Thoracic aorta (tissue), 2 donors: Measurements from ENCODE around the gene CCL15. TPM values are rescaled to one million over a fixed set of nuclear protein-coding genes. Genes with fewer than 3 reads are reported as not detected.

Source experiments
- ATAC-seq: fragments of 150-250 bp; one replicate; pipeline ENCODE4 v1.8.0; 2017; ENCODE audit warnings: low read depth; ENCODE audit not compliant: insufficient number of reproducible peaks, low FRiP score
- DNase-seq: peaks from one replicate; pipeline ENCODE4 v3.0.0-alpha.2; 2020; ENCODE audit warnings: low spot score
- H3K27ac ChIP-seq, 2 donors: fragments of 200-600 bp; sonication (generic); 1 replicate in 1 of 2; 2 replicates in 1 of 2; pipeline ENCODE4 v1.5.1; 2016; ENCODE audit warnings: mild to moderate bottlenecking in 2 of 2, moderate library complexity in 2 of 2
- H3K27me3 ChIP-seq: fragments of 200-600 bp; sonication (generic); replicated peaks from 2 replicates; pipeline ENCODE4 v1.6.0; 2016; ENCODE audit warnings: mild to moderate bottlenecking; ENCODE audit not compliant: insufficient read depth
- H3K36me3 ChIP-seq: fragments of 200-600 bp; sonication (generic); one replicate; pipeline ENCODE4 v1.5.1; 2016
- H3K4me1 ChIP-seq, 2 donors: fragments of 200-600 bp; sonication (generic); 1 replicate in 1 of 2; 2 replicates in 1 of 2; pipeline versions ENCODE4 v1.5.1 to v1.6.0; 2016; ENCODE audit warnings: low read depth in 2 of 2, mild to moderate bottlenecking in 1 of 2; ENCODE audit not compliant: control insufficient read depth in 1 of 2
- H3K4me3 ChIP-seq: fragments of 200-600 bp; sonication (generic); 2 replicates; pipeline ENCODE4 v1.5.1; 2016; ENCODE audit warnings: mild to moderate bottlenecking
- H3K9me3 ChIP-seq: fragments of 200-600 bp; sonication (generic); 2 replicates; pipeline ENCODE4 v1.5.1; 2016
- total RNA-seq, 2 donors: library from RNA; depleted of rRNA; stranded (reverse); fragments of >200 nt; gene quantifications; one replicate each; pipeline versions ENCODE4 v1.1.0 to v1.2.3, GENCODE V29; 2016
- TF ChIP-seq, protein P1 (sequence below): fragments of 200-600 bp; sonication (generic); IDR thresholded peaks from one replicate; pipeline ENCODE4 v1.5.1; 2019; ENCODE audit warnings: antibody characterized with exemption

CCL15 gene
- total RNA-seq, 2 donors from 2014 or later: not detected

DNA sequence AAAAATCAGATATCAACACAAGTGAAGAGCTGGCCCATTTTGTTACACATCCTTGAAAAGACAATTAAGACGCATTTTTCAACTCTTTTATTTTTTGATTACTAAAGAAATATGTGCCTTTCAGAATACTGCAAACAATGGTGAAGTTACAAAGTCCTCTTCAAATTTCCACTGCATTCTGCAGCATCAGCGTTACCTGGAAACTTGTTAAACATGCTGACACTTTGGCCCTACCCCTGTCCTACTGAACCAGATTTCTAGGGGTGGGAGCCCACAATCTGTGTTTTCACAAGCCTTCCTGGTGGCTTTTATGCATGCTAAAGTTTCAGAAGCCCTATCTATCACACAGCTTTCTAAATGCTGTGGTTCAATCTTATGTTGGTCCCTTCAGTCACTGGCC is 10.3 kb downstream of the CCL15 start:
- Histone ChIP-seq H3K9me3 (peaks cover 3% of the 10 kb centered on the region), H3K36me3 (no peaks in the 10 kb centered on the region), H3K4me3 (no peak overlapping the region), H3K27me3 (no peaks in the 10 kb centered on the region), H3K27ac (no peak overlapping the region), H3K4me1 (no peaks in the 10 kb centered on the region)
- no peak for ATAC-seq
- TF ChIP-seq, protein P1, sequence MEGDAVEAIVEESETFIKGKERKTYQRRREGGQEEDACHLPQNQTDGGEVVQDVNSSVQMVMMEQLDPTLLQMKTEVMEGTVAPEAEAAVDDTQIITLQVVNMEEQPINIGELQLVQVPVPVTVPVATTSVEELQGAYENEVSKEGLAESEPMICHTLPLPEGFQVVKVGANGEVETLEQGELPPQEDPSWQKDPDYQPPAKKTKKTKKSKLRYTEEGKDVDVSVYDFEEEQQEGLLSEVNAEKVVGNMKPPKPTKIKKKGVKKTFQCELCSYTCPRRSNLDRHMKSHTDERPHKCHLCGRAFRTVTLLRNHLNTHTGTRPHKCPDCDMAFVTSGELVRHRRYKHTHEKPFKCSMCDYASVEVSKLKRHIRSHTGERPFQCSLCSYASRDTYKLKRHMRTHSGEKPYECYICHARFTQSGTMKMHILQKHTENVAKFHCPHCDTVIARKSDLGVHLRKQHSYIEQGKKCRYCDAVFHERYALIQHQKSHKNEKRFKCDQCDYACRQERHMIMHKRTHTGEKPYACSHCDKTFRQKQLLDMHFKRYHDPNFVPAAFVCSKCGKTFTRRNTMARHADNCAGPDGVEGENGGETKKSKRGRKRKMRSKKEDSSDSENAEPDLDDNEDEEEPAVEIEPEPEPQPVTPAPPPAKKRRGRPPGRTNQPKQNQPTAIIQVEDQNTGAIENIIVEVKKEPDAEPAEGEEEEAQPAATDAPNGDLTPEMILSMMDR: no peak
- DNase-seq: no peak

GRCh38 chr17:35988164-35988563 is 13.2 kb downstream of the CCL15 start:
- Histone ChIP-seq H3K27ac (no peak overlapping the region), H3K27me3 (no peaks in the 10 kb centered on the region), H3K4me1 (no peaks in the 10 kb centered on the region), H3K36me3 (no peaks in the 10 kb centered on the region), H3K9me3 (no peaks in the 10 kb centered on the region), H3K4me3 (no peak overlapping the region)
- ATAC-seq: no peak
- TF ChIP-seq, protein P1: no peak
- DNase-seq: no peak

- Histone ChIP-seq H3K4me3 (no peak within 1 kb of the TSS), H3K27me3 (no peaks in the 10 kb centered on the region), H3K4me1 (no peaks in the 10 kb centered on the region), H3K9me3 (no peaks in the 10 kb centered on the region), H3K27ac (no peak within 1 kb of the TSS), H3K36me3 (no peaks in the 10 kb centered on the region)
- TF ChIP-seq, protein P1: no peak
- ATAC-seq (no peak), DNase-seq (no peak)
These were observed 14.7 kb downstream of the CCL15 start, which contains the start of gene CCL14 for GRCh38 chr17:35986643-35987042. CCL14 (minus strand) TSS chr17:35986729; CDS start chr17:35986649, 80 bp downstream.

- DNase-seq: no peak
- no peak overlapping the region for H3K27ac ChIP-seq
- no peak for ATAC-seq
- H3K27me3 ChIP-seq: no peaks in the 10 kb centered on the region
- TF ChIP-seq, protein P1: no peak
- no peak overlapping the region for H3K4me3 ChIP-seq
- H3K4me1 ChIP-seq: no peaks in the 10 kb centered on the region
- no peaks in the 10 kb centered on the region for H3K9me3 ChIP-seq
- H3K36me3 ChIP-seq: no peaks in the 10 kb centered on the region
These were observed 17.2 kb downstream of the CCL15 start for GRCh38 chr17:35984140-35984539.

GRCh38 chr17:35982409-35983191 is 18.8 kb downstream of the CCL15 start:
- Histone ChIP-seq H3K36me3 (no peaks in the 10 kb centered on the region), H3K27me3 (no peaks in the 10 kb centered on the region), H3K4me3 (no peak overlapping the region), H3K4me1 (no peaks in the 10 kb centered on the region), H3K27ac (no peak overlapping the region), H3K9me3 (no peaks in the 10 kb centered on the region)
- TF ChIP-seq, protein P1: no peak
- no peak for DNase-seq
- no peak for ATAC-seq
